HG02840 (cell line): ENCODE results near the gene ADH1C.

Experiments used
- ATAC-seq: cut with Tn5 transposase; IDR thresholded peaks from one replicate; pipeline ENCODE4 v1.9.1; 2021; ENCODE audit warnings: mild to moderate bottlenecking, moderate library complexity, moderate number of reproducible peaks; ENCODE audit not compliant: unreplicated experiment, low FRiP score

Gene ADH1C

GRCh38 chr4:99310389-99310788 lies 42.2 kb downstream of the ADH1C start:
- no peak for ATAC-seq

- no peak for ATAC-seq
Measured at GRCh38 chr4:99305638-99306400, 46.7 kb downstream of the ADH1C start.

GRCh38 chr4:99301376-99302164 lies 51.0 kb downstream of the ADH1C start:
- ATAC-seq, result no peak

GRCh38 chr4:99300934-99301333 lies 51.6 kb downstream of the ADH1C start:
- ATAC-seq, result no peak

- ATAC-seq, result no peak
Measured at GRCh38 chr4:99293357-99293756, 59.2 kb downstream of the ADH1C start.

GRCh38 chr4:99290848-99291786 lies 61.4 kb downstream of the ADH1C start, which contains the start of gene ADH1A:
Gene ADH1A (minus strand): TSS chr4:99290985. CDS start chr4:99290914, 71 bp downstream.
- no peak for ATAC-seq
